Measurements from ENCODE around the gene SPRY1. TPM values are rescaled to one million over a fixed set of nuclear protein-coding genes. Genes with fewer than 3 reads are reported as not detected.

The SPRY1 gene
- total and polyA plus RNA-seq, 4 donors = 11.1 to 20.3 (median 12.4) TPM

- Histone ChIP-seq H3K4me3 (ENCODE audit: low read depth in 1 of 3, low read length in 3 of 3) (no peak overlapping the region), H3K9me3 (ENCODE audit: control insufficient read depth in 4 of 4, low read length in 3 of 4) (no peaks in the 10 kb centered on the region), H3K36me3 (ENCODE audit: control insufficient read depth in 4 of 4, insufficient read depth in 3 of 4, low read depth in 1 of 4, low read length in 3 of 4) (no peaks in the 10 kb centered on the region), H3K4me1 (ENCODE audit: control insufficient read depth in 4 of 4, insufficient read depth in 4 of 4, low read length in 3 of 4) (peaks cover 0 to 14% (median 4%) of the 10 kb centered on the region in 4 donors), H3K27ac (ENCODE audit: low read depth in 1 of 2, low read length in 2 of 2) (no peak overlapping the region), H3K27me3 (ENCODE audit: control insufficient read depth in 4 of 4, insufficient read depth in 4 of 4, low read length in 3 of 4) (no peaks in the 10 kb centered on the region), H3K9ac (ENCODE audit: low read depth in 1 of 2, low read length in 2 of 2) (no peak overlapping the region)
- DNase-seq (ENCODE audit: low spot score) = no peak
- TF ChIP-seq ZBTB33 (IDR thresholded peaks at IDR 0.05) = no peak
- WGBS = 71% methylated on average over 7 of the region's 7 CpGs
Measured at GRCh38 chr4:123349421-123350190, 47.0 kb upstream of the SPRY1 start.

GRCh38 chr4:123350191-123350544, 46.4 kb upstream of the SPRY1 start:
- TF ChIP-seq RAD21 (IDR thresholded peaks at IDR 0.05) = peak; percentile 61 to 68
- TF ChIP-seq GABPA (IDR thresholded peaks at IDR 0.05 in 1 of 2, conservative IDR thresholded peaks at IDR 0.05 in 1 of 2) = no peak
- TF ChIP-seq CTCF (IDR thresholded peaks at IDR 0.05; ENCODE audit: low read depth, low read length, missing input control) = peak; percentile 11
- no peak for TF ChIP-seq SP1 (IDR thresholded peaks at IDR 0.05)
- no peak for TF ChIP-seq FOXA1 (IDR thresholded peaks at IDR 0.05)
- TF ChIP-seq ZBTB33 (IDR thresholded peaks at IDR 0.05) = no peak
- no peak for TF ChIP-seq EGR1 (IDR thresholded peaks at IDR 0.05; ENCODE audit: low read depth in 2 of 2)
- no peak for TF ChIP-seq REST (IDR thresholded peaks at IDR 0.05)
- TF ChIP-seq RXRA (IDR thresholded peaks at IDR 0.05) = no peak
- no peak for TF ChIP-seq ATF3 (IDR thresholded peaks at IDR 0.05)
- peak in 1 of 2 donors; percentile 40 for TF ChIP-seq HNF4A (conservative IDR thresholded peaks at IDR 0.05)
- TF ChIP-seq HNF4G (IDR thresholded peaks at IDR 0.05) = no peak
- TF ChIP-seq MAX (IDR thresholded peaks at IDR 0.05) = no peak
- TF ChIP-seq NR2F2 (IDR thresholded peaks at IDR 0.05) = no peak
- TF ChIP-seq FOXA2 (IDR thresholded peaks at IDR 0.05) = no peak
- TF ChIP-seq TAF1 (conservative IDR thresholded peaks at IDR 0.05) = no peak
- TF ChIP-seq JUND (IDR thresholded peaks at IDR 0.05) = no peak
- 50% methylated on average over 5 of the region's 5 CpGs for WGBS
- Histone ChIP-seq H3K9ac (ENCODE audit: low read depth in 1 of 2, low read length in 2 of 2) (no peak overlapping the region), H3K4me1 (ENCODE audit: control insufficient read depth in 4 of 4, insufficient read depth in 4 of 4, low read length in 3 of 4) (peaks cover 0 to 11% (median 3%) of the 10 kb centered on the region in 4 donors), H3K9me3 (ENCODE audit: control insufficient read depth in 4 of 4, low read length in 3 of 4) (no peaks in the 10 kb centered on the region), H3K27ac (ENCODE audit: low read depth in 1 of 2, low read length in 2 of 2) (no peak overlapping the region), H3K36me3 (ENCODE audit: control insufficient read depth in 4 of 4, insufficient read depth in 3 of 4, low read depth in 1 of 4, low read length in 3 of 4) (no peaks in the 10 kb centered on the region), H3K27me3 (ENCODE audit: control insufficient read depth in 4 of 4, insufficient read depth in 4 of 4, low read length in 3 of 4) (no peaks in the 10 kb centered on the region), H3K4me3 (ENCODE audit: low read depth in 1 of 3, low read length in 3 of 3) (no peak overlapping the region)
- DNase-seq (ENCODE audit: low spot score) = no peak

All from liver (tissue), 9 donors.